ENCODE measurements around the gene CAMK2N1.

GRCh38 chr1:20505488-20505887 lies 19.5 kb upstream of the CAMK2N1 start:
- TF ChIP-seq CTCF (IDR thresholded peaks at IDR 0.05 in 8 of 11, conservative IDR thresholded peaks at IDR 0.05 in 3 of 11) (no peak), POLR2A (IDR thresholded peaks at IDR 0.05) (no peak)
